ACC112 (cell line): ENCODE measurements around the gene STXBP5L.
"Not testable (repeated sequence)": the region's sequence is repeated elsewhere in the genome, so short reads cannot be mapped to it uniquely, and the experiment has no call there.

Experiments
- H2AFZ ChIP-seq: fragments of 200-600 bp; sonication (generic); one replicate; pipeline ENCODE4 v1.6.0; 2017; ENCODE audit warnings: antibody characterized with exemption, low read length; ENCODE audit not compliant: unreplicated experiment
- H3K27ac ChIP-seq: fragments of 200-600 bp; sonication (generic); 2 replicates; pipeline ENCODE4 v1.5.1; 2014; ENCODE audit warnings: low read depth, mild to moderate bottlenecking, antibody characterized with exemption, low read length, moderate library complexity
- H3K27me3 ChIP-seq: fragments of 200-600 bp; sonication (generic); 2 replicates; pipeline ENCODE4 v1.6.1; 2014; ENCODE audit warnings: mild to moderate bottlenecking, antibody characterized with exemption, low read length, moderate library complexity, mixed read lengths; ENCODE audit not compliant: insufficient read depth
- H3K36me3 ChIP-seq: fragments of 200-600 bp; sonication (generic); 2 replicates; pipeline ENCODE4 v1.6.1; 2016; ENCODE audit warnings: mild to moderate bottlenecking, antibody characterized with exemption, low read length, moderate library complexity, mixed read lengths; ENCODE audit not compliant: insufficient read depth
- H3K4me1 ChIP-seq: fragments of 200-600 bp; sonication (generic); one replicate; pipeline ENCODE4 v1.6.1; 2016; ENCODE audit warnings: low read length, mixed read lengths; ENCODE audit not compliant: insufficient read depth, unreplicated experiment, control insufficient read depth
- H3K4me3 ChIP-seq: fragments of 200-600 bp; sonication (generic); 2 replicates; pipeline ENCODE4 v1.5.1; 2014; ENCODE audit warnings: mild to moderate bottlenecking, low read depth, low read length
- H3K79me2 ChIP-seq: fragments of 200-600 bp; sonication (generic); one replicate; pipeline ENCODE4 v1.6.0; 2016; ENCODE audit warnings: low read length; ENCODE audit not compliant: control insufficient read depth, unreplicated experiment, insufficient read depth

STXBP5L gene

GRCh38 chr3:121330634-121331033, 422.6 kb downstream of the STXBP5L start:
- no peaks in the 10 kb centered on the region for H3K4me1 ChIP-seq
- no peak overlapping the region for H2AFZ ChIP-seq
- H3K36me3 ChIP-seq, result no peaks in the 10 kb centered on the region
- no peak overlapping the region for H3K4me3 ChIP-seq
- H3K27me3 ChIP-seq, result no peaks in the 10 kb centered on the region
- no peak overlapping the region for H3K27ac ChIP-seq
- no peaks in the 10 kb centered on the region for H3K79me2 ChIP-seq

- not testable (repeated sequence) for H3K4me1 ChIP-seq, H3K4me3 ChIP-seq, H3K27ac ChIP-seq, H2AFZ ChIP-seq, H3K36me3 ChIP-seq, H3K79me2 ChIP-seq, H3K27me3 ChIP-seq
These were observed 448.0 kb downstream of the STXBP5L start for GRCh38 chr3:121355960-121356359.

- Histone ChIP-seq H3K4me3 (no peak overlapping the region), H2AFZ (no peak overlapping the region), H3K27me3 (no peaks in the 10 kb centered on the region), H3K36me3 (no peaks in the 10 kb centered on the region), H3K79me2 (no peaks in the 10 kb centered on the region), H3K27ac (no peak overlapping the region), H3K4me1 (no peaks in the 10 kb centered on the region)
These were observed 454.2 kb downstream of the STXBP5L start for GRCh38 chr3:121362035-121362734.

- not testable (repeated sequence) for H3K79me2 ChIP-seq, H3K27me3 ChIP-seq, H3K4me3 ChIP-seq, H3K27ac ChIP-seq, H3K4me1 ChIP-seq, H3K36me3 ChIP-seq, H2AFZ ChIP-seq
These were observed 480.3 kb downstream of the STXBP5L start for GRCh38 chr3:121388308-121388707.

- H2AFZ ChIP-seq, H3K36me3 ChIP-seq, H3K4me1 ChIP-seq, H3K79me2 ChIP-seq, H3K4me3 ChIP-seq, H3K27me3 ChIP-seq, H3K27ac ChIP-seq: not testable (repeated sequence)
These were observed 488.0 kb downstream of the STXBP5L start for GRCh38 chr3:121395967-121396366.

- H3K27me3 ChIP-seq, H3K36me3 ChIP-seq, H3K79me2 ChIP-seq, H3K27ac ChIP-seq, H3K4me1 ChIP-seq, H3K4me3 ChIP-seq, H2AFZ ChIP-seq: not testable (repeated sequence)
These were observed 490.0 kb downstream of the STXBP5L start for GRCh38 chr3:121398051-121398450.

- Histone ChIP-seq H3K4me1 (no peaks in the 10 kb centered on the region), H3K36me3 (no peaks in the 10 kb centered on the region), H3K79me2 (no peaks in the 10 kb centered on the region), H3K4me3 (no peak overlapping the region), H2AFZ (no peak overlapping the region), H3K27me3 (peaks cover 8% of the 10 kb centered on the region; the same call in 1 of the 2 replicates), H3K27ac (no peak overlapping the region)
These were observed 491.8 kb downstream of the STXBP5L start for GRCh38 chr3:121399820-121400219.

GRCh38 chr3:121405631-121406030, 497.6 kb downstream of the STXBP5L start:
- H3K27ac ChIP-seq, result no peak overlapping the region
- no peak overlapping the region for H2AFZ ChIP-seq
- no peaks in the 10 kb centered on the region for H3K36me3 ChIP-seq
- H3K4me3 ChIP-seq, result no peak overlapping the region
- H3K4me1 ChIP-seq, result no peaks in the 10 kb centered on the region
- H3K79me2 ChIP-seq, result no peaks in the 10 kb centered on the region
- H3K27me3 ChIP-seq, result peaks cover 27% of the 10 kb centered on the region

- Histone ChIP-seq H2AFZ (no peak overlapping the region), H3K27ac (no peak overlapping the region), H3K4me3 (no peak overlapping the region), H3K36me3 (no peaks in the 10 kb centered on the region), H3K27me3 (peaks cover 8% of the 10 kb centered on the region; the same call in 1 of the 2 replicates), H3K79me2 (no peaks in the 10 kb centered on the region), H3K4me1 (peaks cover 9% of the 10 kb centered on the region)
These were observed 503.5 kb downstream of the STXBP5L start for GRCh38 chr3:121411523-121411922.

GRCh38 chr3:121414924-121415323, 506.9 kb downstream of the STXBP5L start:
- H3K4me3 ChIP-seq, result no peak overlapping the region
- no peak overlapping the region for H2AFZ ChIP-seq
- peaks cover 9% of the 10 kb centered on the region for H3K4me1 ChIP-seq
- no peaks in the 10 kb centered on the region for H3K36me3 ChIP-seq
- H3K27ac ChIP-seq, result no peak overlapping the region
- H3K79me2 ChIP-seq, result no peaks in the 10 kb centered on the region
- H3K27me3 ChIP-seq, result no peaks in the 10 kb centered on the region

- Histone ChIP-seq H3K4me3 (no peak overlapping the region), H3K27me3 (no peaks in the 10 kb centered on the region), H3K36me3 (no peaks in the 10 kb centered on the region), H3K79me2 (no peaks in the 10 kb centered on the region), H3K4me1 (no peaks in the 10 kb centered on the region), H2AFZ (no peak overlapping the region), H3K27ac (no peak overlapping the region)
These were observed 510.2 kb downstream of the STXBP5L start for GRCh38 chr3:121418182-121418581.
